Panc1 (cell line): ENCODE data around the gene AURKB.

Experiments used
- POLR2AphosphoS5 ChIP-seq: IDR thresholded peaks from 2 replicates; pipeline ENCODE4 v1.6.1; 2012; ENCODE audit warnings: mild to moderate bottlenecking, low read depth, low read length, moderate library complexity
- SIN3A ChIP-seq: IDR thresholded peaks from 2 replicates; pipeline ENCODE4 v1.6.1; 2012; ENCODE audit warnings: low read depth, mild to moderate bottlenecking, low read length, moderate library complexity, borderline replicate concordance; ENCODE audit not compliant: insufficient read depth
- TCF7L2 ChIP-seq: IDR thresholded peaks from 2 replicates; pipeline ENCODE4 v1.6.1; 2011; ENCODE audit warnings: mild to moderate bottlenecking, low read depth, low read length, inconsistent platforms
- TF ChIP-seq, protein P1 (sequence below): fragments of 450-650 bp; IDR thresholded peaks from 2 replicates; pipeline ENCODE4 v1.5.1; 2017; ENCODE audit warnings: mild to moderate bottlenecking
- TF ChIP-seq, protein P2 (sequence below), 2 experiments: IDR thresholded peaks; 2 replicates each; pipeline ENCODE4 v1.6.1; 2011 to 2012; ENCODE audit warnings: low read depth in 2 of 2, control low read depth in 1 of 2, low read length in 1 of 2, mild to moderate bottlenecking in 1 of 2, moderate library complexity in 1 of 2; ENCODE audit not compliant: insufficient read depth in 1 of 2

DNA sequence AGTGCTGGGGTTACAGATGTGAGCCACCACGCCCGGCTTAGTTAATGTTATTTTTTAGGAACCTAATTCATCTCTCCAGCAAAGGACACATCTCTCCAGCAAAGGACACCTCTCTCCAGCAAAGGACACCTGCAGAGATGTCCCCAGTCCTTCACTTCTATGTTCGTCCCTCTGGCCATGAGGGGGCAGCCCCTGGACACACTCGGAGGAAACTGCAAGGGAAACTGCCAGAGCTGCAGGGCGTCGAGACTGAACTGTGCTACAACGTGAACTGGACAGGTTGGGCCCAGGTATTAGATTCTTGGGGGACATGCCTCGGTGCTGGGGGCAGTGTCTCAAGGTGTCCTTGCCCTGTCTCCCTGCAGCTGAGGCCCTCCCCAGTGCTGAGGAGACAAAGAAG lies 43.4 kb upstream of the AURKB start:
- TF ChIP-seq, protein P1, sequence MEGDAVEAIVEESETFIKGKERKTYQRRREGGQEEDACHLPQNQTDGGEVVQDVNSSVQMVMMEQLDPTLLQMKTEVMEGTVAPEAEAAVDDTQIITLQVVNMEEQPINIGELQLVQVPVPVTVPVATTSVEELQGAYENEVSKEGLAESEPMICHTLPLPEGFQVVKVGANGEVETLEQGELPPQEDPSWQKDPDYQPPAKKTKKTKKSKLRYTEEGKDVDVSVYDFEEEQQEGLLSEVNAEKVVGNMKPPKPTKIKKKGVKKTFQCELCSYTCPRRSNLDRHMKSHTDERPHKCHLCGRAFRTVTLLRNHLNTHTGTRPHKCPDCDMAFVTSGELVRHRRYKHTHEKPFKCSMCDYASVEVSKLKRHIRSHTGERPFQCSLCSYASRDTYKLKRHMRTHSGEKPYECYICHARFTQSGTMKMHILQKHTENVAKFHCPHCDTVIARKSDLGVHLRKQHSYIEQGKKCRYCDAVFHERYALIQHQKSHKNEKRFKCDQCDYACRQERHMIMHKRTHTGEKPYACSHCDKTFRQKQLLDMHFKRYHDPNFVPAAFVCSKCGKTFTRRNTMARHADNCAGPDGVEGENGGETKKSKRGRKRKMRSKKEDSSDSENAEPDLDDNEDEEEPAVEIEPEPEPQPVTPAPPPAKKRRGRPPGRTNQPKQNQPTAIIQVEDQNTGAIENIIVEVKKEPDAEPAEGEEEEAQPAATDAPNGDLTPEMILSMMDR = no peak; the same call in 1 of the 2 replicates
- TF ChIP-seq SIN3A (no peak), TCF7L2 (no peak), POLR2AphosphoS5 (no peak)
- TF ChIP-seq, protein P2, sequence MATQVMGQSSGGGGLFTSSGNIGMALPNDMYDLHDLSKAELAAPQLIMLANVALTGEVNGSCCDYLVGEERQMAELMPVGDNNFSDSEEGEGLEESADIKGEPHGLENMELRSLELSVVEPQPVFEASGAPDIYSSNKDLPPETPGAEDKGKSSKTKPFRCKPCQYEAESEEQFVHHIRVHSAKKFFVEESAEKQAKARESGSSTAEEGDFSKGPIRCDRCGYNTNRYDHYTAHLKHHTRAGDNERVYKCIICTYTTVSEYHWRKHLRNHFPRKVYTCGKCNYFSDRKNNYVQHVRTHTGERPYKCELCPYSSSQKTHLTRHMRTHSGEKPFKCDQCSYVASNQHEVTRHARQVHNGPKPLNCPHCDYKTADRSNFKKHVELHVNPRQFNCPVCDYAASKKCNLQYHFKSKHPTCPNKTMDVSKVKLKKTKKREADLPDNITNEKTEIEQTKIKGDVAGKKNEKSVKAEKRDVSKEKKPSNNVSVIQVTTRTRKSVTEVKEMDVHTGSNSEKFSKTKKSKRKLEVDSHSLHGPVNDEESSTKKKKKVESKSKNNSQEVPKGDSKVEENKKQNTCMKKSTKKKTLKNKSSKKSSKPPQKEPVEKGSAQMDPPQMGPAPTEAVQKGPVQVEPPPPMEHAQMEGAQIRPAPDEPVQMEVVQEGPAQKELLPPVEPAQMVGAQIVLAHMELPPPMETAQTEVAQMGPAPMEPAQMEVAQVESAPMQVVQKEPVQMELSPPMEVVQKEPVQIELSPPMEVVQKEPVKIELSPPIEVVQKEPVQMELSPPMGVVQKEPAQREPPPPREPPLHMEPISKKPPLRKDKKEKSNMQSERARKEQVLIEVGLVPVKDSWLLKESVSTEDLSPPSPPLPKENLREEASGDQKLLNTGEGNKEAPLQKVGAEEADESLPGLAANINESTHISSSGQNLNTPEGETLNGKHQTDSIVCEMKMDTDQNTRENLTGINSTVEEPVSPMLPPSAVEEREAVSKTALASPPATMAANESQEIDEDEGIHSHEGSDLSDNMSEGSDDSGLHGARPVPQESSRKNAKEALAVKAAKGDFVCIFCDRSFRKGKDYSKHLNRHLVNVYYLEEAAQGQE (IDR thresholded peaks at IDR 0.05; ENCODE audit: insufficient read depth in 1 of 2, low read depth in 2 of 2, low read length in 1 of 2) = no peak
